IPS-20b (cell line): ENCODE measurements around the gene RIMS4.

Experiments
- H3K27ac ChIP-seq: one replicate; pipeline ENCODE4 v1.5.1; 2013; ENCODE audit warnings: low read length
- H3K27me3 ChIP-seq: 2 replicates; pipeline ENCODE4 v1.6.1; 2013; ENCODE audit warnings: mild to moderate bottlenecking, low read length, inconsistent platforms; ENCODE audit not compliant: insufficient read depth
- H3K36me3 ChIP-seq: 2 replicates; pipeline ENCODE4 v1.6.1; 2013; ENCODE audit warnings: low read depth, mild to moderate bottlenecking, inconsistent platforms, low read length, moderate library complexity; ENCODE audit not compliant: insufficient read depth
- H3K4me1 ChIP-seq: 2 replicates; pipeline ENCODE4 v1.6.1; 2013; ENCODE audit warnings: mild to moderate bottlenecking, control low read depth, inconsistent platforms, low read length, moderate library complexity; ENCODE audit not compliant: insufficient read depth
- H3K4me3 ChIP-seq: 2 replicates; pipeline ENCODE4 v1.5.1; 2013; ENCODE audit warnings: mild to moderate bottlenecking, low read length, inconsistent platforms
- H3K9ac ChIP-seq: 2 replicates; pipeline ENCODE4 v1.6.1; 2013; ENCODE audit warnings: low read depth, mild to moderate bottlenecking, inconsistent platforms, low read length, moderate library complexity
- H3K9me3 ChIP-seq: 2 replicates; pipeline ENCODE4 v1.6.1; 2013; ENCODE audit warnings: mild to moderate bottlenecking, low read depth, low read length, inconsistent platforms; ENCODE audit not compliant: insufficient read depth

Gene RIMS4

GRCh38 chr20:44807051-44807683, 3.2 kb downstream of the RIMS4 start:
- Histone ChIP-seq H3K4me3 (no peak overlapping the region), H3K9me3 (peaks cover 3% of the 10 kb centered on the region; the same call in 1 of the 2 replicates), H3K9ac (no peak overlapping the region), H3K27me3 (peaks cover 52% of the 10 kb centered on the region), H3K4me1 (peaks cover 4% of the 10 kb centered on the region), H3K27ac (no peak overlapping the region), H3K36me3 (no peaks in the 10 kb centered on the region)

- Histone ChIP-seq H3K27me3 (peaks cover 41% of the 10 kb centered on the region), H3K27ac (no peak overlapping the region), H3K9me3 (no peaks in the 10 kb centered on the region; the same call in 1 of the 2 replicates), H3K4me1 (peaks cover 4% of the 10 kb centered on the region), H3K4me3 (no peak overlapping the region; the same call in 1 of the 2 replicates), H3K9ac (no peak overlapping the region), H3K36me3 (no peaks in the 10 kb centered on the region)
These were observed 4.2 kb downstream of the RIMS4 start for GRCh38 chr20:44805979-44806620.

GRCh38 chr20:44805335-44805978, 4.9 kb downstream of the RIMS4 start:
- peaks cover 35% of the 10 kb centered on the region for H3K27me3 ChIP-seq
- no peak overlapping the region; the same call in 1 of the 2 replicates for H3K4me3 ChIP-seq
- peaks cover 4% of the 10 kb centered on the region for H3K4me1 ChIP-seq
- H3K9me3 ChIP-seq: no peaks in the 10 kb centered on the region
- no peaks in the 10 kb centered on the region for H3K36me3 ChIP-seq
- no peak overlapping the region for H3K9ac ChIP-seq
- no peak overlapping the region for H3K27ac ChIP-seq

DNA sequence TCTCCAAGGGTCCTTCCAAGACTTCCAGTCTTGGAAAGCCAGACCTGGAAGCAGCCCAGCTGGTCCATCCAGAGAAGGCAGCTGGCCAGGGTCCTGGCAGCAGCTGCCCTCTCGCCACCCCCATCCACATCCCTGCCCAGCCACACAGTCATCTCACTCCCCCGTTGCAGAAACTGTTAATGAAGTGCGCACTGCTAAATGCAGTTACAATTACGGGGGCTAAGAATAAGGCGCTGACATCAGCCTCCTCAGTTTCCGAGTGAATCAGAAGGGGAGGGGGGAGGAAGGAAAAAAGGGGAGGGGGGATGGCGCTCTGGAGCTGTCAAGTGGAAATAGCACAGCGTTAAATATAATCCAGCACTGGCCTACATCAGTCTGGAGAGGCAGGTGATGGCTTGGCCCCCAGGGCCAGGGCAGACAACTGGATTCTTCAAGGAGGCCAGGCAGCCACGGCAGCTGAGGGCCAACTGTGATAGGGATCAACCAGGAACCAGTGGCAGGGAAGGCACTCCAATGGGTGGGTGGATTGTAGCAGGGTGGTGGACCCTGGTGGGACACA, 6.9 kb downstream of the RIMS4 start:
- Histone ChIP-seq H3K36me3 (no peaks in the 10 kb centered on the region), H3K4me1 (peaks cover 4% of the 10 kb centered on the region), H3K9me3 (no peaks in the 10 kb centered on the region), H3K4me3 (no peak overlapping the region), H3K27me3 (peaks cover 20% of the 10 kb centered on the region), H3K27ac (no peak overlapping the region), H3K9ac (no peak overlapping the region)

GRCh38 chr20:44802702-44803101, 7.6 kb downstream of the RIMS4 start:
- H3K9me3 ChIP-seq: no peaks in the 10 kb centered on the region
- H3K4me1 ChIP-seq: peaks cover 4% of the 10 kb centered on the region
- no peaks in the 10 kb centered on the region for H3K36me3 ChIP-seq
- H3K27ac ChIP-seq: no peak overlapping the region
- H3K9ac ChIP-seq: no peak overlapping the region
- peaks cover 13% of the 10 kb centered on the region for H3K27me3 ChIP-seq
- no peak overlapping the region for H3K4me3 ChIP-seq

- H3K36me3 ChIP-seq: no peaks in the 10 kb centered on the region
- no peak overlapping the region for H3K9ac ChIP-seq
- no peaks in the 10 kb centered on the region for H3K27me3 ChIP-seq
- no peak overlapping the region for H3K27ac ChIP-seq
- no peak overlapping the region for H3K4me3 ChIP-seq
- no peaks in the 10 kb centered on the region for H3K9me3 ChIP-seq
- H3K4me1 ChIP-seq: peaks cover 10% of the 10 kb centered on the region
These were observed 9.8 kb downstream of the RIMS4 start for GRCh38 chr20:44800391-44801046.

GRCh38 chr20:44799691-44800090, 10.7 kb downstream of the RIMS4 start:
- Histone ChIP-seq H3K36me3 (no peaks in the 10 kb centered on the region), H3K27ac (no peak overlapping the region), H3K9ac (no peak overlapping the region), H3K27me3 (no peaks in the 10 kb centered on the region), H3K9me3 (no peaks in the 10 kb centered on the region), H3K4me3 (no peak overlapping the region), H3K4me1 (peaks cover 7% of the 10 kb centered on the region; the same call in 1 of the 2 replicates)

DNA sequence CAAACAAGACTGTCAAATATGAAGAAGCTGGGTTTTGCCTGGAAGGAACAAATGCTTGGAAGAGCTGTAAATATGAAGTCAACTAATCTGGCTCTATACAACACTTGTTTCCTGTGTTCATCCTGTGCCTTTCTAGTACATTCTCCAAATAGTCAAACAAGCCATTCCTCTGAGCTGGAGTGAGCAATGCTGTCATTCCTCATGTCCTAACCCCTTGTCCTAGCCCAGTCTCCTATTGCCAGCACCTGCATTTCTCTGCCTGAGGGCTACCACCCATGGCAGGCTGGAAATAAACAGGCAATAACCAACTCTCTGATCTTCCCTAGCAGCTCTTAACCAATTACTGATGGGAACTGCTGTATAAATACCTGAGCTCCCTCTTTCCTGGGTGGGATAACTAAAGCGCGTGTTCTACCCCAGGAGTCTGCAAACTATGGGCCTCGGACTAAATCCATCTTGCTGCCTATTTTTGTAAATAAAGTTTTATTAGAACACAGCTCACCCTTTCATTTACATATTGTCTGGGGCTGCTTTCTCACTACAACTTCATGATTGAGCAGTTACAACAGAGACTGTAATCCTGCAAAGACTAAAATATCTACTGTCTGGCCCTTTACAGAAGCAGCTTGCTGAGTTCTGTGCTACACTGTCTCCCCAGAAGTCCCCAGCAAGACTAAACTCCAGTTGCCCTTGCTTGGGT, 13.4 kb downstream of the RIMS4 start:
- H3K9ac ChIP-seq: no peak overlapping the region
- H3K4me1 ChIP-seq: peaks cover 7% of the 10 kb centered on the region; the same call in 1 of the 2 replicates
- H3K9me3 ChIP-seq: no peaks in the 10 kb centered on the region
- H3K36me3 ChIP-seq: no peaks in the 10 kb centered on the region
- no peak overlapping the region for H3K4me3 ChIP-seq
- H3K27ac ChIP-seq: no peak overlapping the region
- no peaks in the 10 kb centered on the region for H3K27me3 ChIP-seq

- no peak overlapping the region for H3K9ac ChIP-seq
- H3K27me3 ChIP-seq: no peaks in the 10 kb centered on the region
- H3K4me1 ChIP-seq: peaks cover 7% of the 10 kb centered on the region; the same call in 1 of the 2 replicates
- no peaks in the 10 kb centered on the region for H3K36me3 ChIP-seq
- no peak overlapping the region for H3K27ac ChIP-seq
- no peak overlapping the region for H3K4me3 ChIP-seq
- H3K9me3 ChIP-seq: no peaks in the 10 kb centered on the region
These were observed 14.0 kb downstream of the RIMS4 start for GRCh38 chr20:44796311-44796710.

- H3K36me3 ChIP-seq: no peaks in the 10 kb centered on the region
- H3K27ac ChIP-seq: no peak overlapping the region
- no peak overlapping the region for H3K9ac ChIP-seq
- H3K27me3 ChIP-seq: no peaks in the 10 kb centered on the region
- H3K4me3 ChIP-seq: no peak overlapping the region
- peaks cover 7% of the 10 kb centered on the region; the same call in 1 of the 2 replicates for H3K4me1 ChIP-seq
- no peaks in the 10 kb centered on the region for H3K9me3 ChIP-seq
These were observed 14.5 kb downstream of the RIMS4 start for GRCh38 chr20:44795836-44796235.

DNA sequence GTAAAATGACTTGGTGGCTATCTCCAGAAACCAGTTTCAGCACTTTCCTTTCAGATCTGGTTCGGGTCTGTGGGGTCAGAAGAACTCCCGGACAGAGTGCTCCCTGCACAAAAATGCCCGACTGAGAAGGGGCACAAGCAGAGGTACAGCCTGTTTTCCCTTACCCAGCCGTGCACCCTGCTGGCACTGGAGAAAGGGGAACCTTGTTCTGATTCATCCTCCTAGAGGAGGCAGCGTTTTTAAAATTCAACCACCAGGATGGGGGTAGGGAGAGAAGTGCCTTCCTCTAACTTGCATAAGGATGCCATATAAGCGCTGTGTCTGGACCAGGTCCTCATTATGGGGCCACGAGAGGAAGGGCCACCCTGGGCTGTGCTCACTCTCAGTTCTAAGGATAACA, 17.6 kb downstream of the RIMS4 start:
- Histone ChIP-seq H3K9me3 (no peaks in the 10 kb centered on the region), H3K27me3 (no peaks in the 10 kb centered on the region), H3K9ac (no peak overlapping the region), H3K4me3 (no peak overlapping the region), H3K4me1 (peaks cover 7% of the 10 kb centered on the region; the same call in 1 of the 2 replicates), H3K27ac (no peak overlapping the region), H3K36me3 (no peaks in the 10 kb centered on the region)
